Epithelial cell of proximal tubule (primary cell): ENCODE data around the gene SCN9A. TPM values are rescaled to one million over a fixed set of nuclear protein-coding genes. Genes with fewer than 3 reads are reported as not detected.

Source experiments
- DNase-seq: peaks from one replicate; pipeline ENCODE4 v3.0.0-alpha.2; 2011; ENCODE audit warnings: low read depth
- H3K4me3 ChIP-seq: 2 replicates; pipeline ENCODE4 v1.5.1; 2011; ENCODE audit warnings: low read depth, mild to moderate bottlenecking, low read length
- CTCF ChIP-seq: conservative IDR thresholded peaks from 2 replicates; pipeline ENCODE4 v1.5.1; 2012; ENCODE audit warnings: low read depth, mild to moderate bottlenecking, low read length
- total RNA-seq: library from RNA; depleted of rRNA; stranded (reverse); fragments of >200 nt; gene quantifications from 2 replicates; pipeline ENCODE4 v1.2.3, GENCODE V29; 2015

Gene SCN9A
- total RNA-seq, 1 donor from 2014 or later: 2.1 TPM

- H3K4me3 ChIP-seq: peak overlapping the region; percentile 69
- TF ChIP-seq CTCF: no peak
- DNase-seq: no peak
Observed at GRCh38 chr2:166376488-166376828, 714 bp upstream of the SCN9A start.

- H3K4me3 ChIP-seq: peak overlapping the region; percentile 69
- no peak for TF ChIP-seq CTCF
- DNase-seq: no peak
Observed at GRCh38 chr2:166375195-166375735, 479 bp downstream of the SCN9A start.

- TF ChIP-seq CTCF: no peak
- no peak for DNase-seq
- no peak overlapping the region for H3K4me3 ChIP-seq
Observed at GRCh38 chr2:166373951-166374350, 1.8 kb downstream of the SCN9A start.

- no peak overlapping the region for H3K4me3 ChIP-seq
- no peak for TF ChIP-seq CTCF
- no peak for DNase-seq
Observed at GRCh38 chr2:166373539-166373938, 2.2 kb downstream of the SCN9A start.

- no peak overlapping the region for H3K4me3 ChIP-seq
- no peak for TF ChIP-seq CTCF
- no peak for DNase-seq
Observed at GRCh38 chr2:166373105-166373504, 2.6 kb downstream of the SCN9A start.

GRCh38 chr2:166372046-166372445 is 3.7 kb downstream of the SCN9A start:
- H3K4me3 ChIP-seq: no peak overlapping the region
- no peak for DNase-seq
- TF ChIP-seq CTCF: no peak

GRCh38 chr2:166365803-166366420 is 9.8 kb downstream of the SCN9A start:
- no peak for TF ChIP-seq CTCF
- no peak for DNase-seq
- no peak overlapping the region for H3K4me3 ChIP-seq
